Endometrium (tissue), 2 donors: ENCODE data around the gene OVOL2.
"Not testable (repeated sequence)": the region's sequence is repeated elsewhere in the genome, so short reads cannot be mapped to it uniquely, and the experiment has no call there.

Experiments
- FAIRE-seq: peaks from 2 replicates; lab custom pipeline; 2012; peaks lifted over from hg19 to GRCh38; lab: Jason Lieb, UNC
- donor health status: control.
- donor health status: control.

OVOL2 gene

GRCh38 chr20:18057994-18058349, 256 bp upstream of the OVOL2 start:
- FAIRE-seq: no peak

- no peak for FAIRE-seq
Observed at GRCh38 chr20:18056174-18057100, 1.3 kb downstream of the OVOL2 start.

- no peak for FAIRE-seq
Observed at GRCh38 chr20:18055261-18055660, 2.5 kb downstream of the OVOL2 start.

- no peak for FAIRE-seq
Observed at GRCh38 chr20:18052856-18053255, 4.9 kb downstream of the OVOL2 start.

GRCh38 chr20:18050628-18051027, 7.1 kb downstream of the OVOL2 start:
- no peak for FAIRE-seq

- FAIRE-seq: no peak
Observed at GRCh38 chr20:18048176-18048575, 9.5 kb downstream of the OVOL2 start.

GRCh38 chr20:18046535-18046934, 11.2 kb downstream of the OVOL2 start:
- no peak for FAIRE-seq

- FAIRE-seq: no peak
Observed at GRCh38 chr20:18042229-18042628, 15.5 kb downstream of the OVOL2 start.

- FAIRE-seq: no peak
Observed at GRCh38 chr20:18041462-18041861, 16.3 kb downstream of the OVOL2 start.

GRCh38 chr20:18039063-18039462, 18.7 kb downstream of the OVOL2 start:
- FAIRE-seq: no peak

GRCh38 chr20:18034039-18034438, 23.7 kb downstream of the OVOL2 start:
- FAIRE-seq: no peak

- FAIRE-seq: no peak
Observed at GRCh38 chr20:18032977-18033892, 24.5 kb downstream of the OVOL2 start.

GRCh38 chr20:18031888-18032509, 25.7 kb downstream of the OVOL2 start:
- no peak for FAIRE-seq

GRCh38 chr20:18031050-18031449, 26.7 kb downstream of the OVOL2 start:
- no peak for FAIRE-seq

- FAIRE-seq: no peak
Observed at GRCh38 chr20:18030020-18030419, 27.7 kb downstream of the OVOL2 start.

GRCh38 chr20:18027011-18027410, 30.7 kb downstream of the OVOL2 start:
- FAIRE-seq: not testable (repeated sequence)

- no peak for FAIRE-seq
Observed at GRCh38 chr20:18024606-18025127, 33.0 kb downstream of the OVOL2 start.

- no peak for FAIRE-seq
Observed at GRCh38 chr20:18020931-18021330, 36.8 kb downstream of the OVOL2 start.

- FAIRE-seq: no peak
Observed at GRCh38 chr20:18019068-18019467, 38.6 kb downstream of the OVOL2 start.

GRCh38 chr20:18018100-18018499, 39.6 kb downstream of the OVOL2 start:
- no peak for FAIRE-seq

GRCh38 chr20:18016772-18017171, 40.9 kb downstream of the OVOL2 start:
- FAIRE-seq: no peak

- no peak for FAIRE-seq
Observed at GRCh38 chr20:18014411-18014810, 43.3 kb downstream of the OVOL2 start.
